Heart right ventricle (tissue), 16 donors: ENCODE results near the gene ERVV-1. TPM values are rescaled to one million over a fixed set of nuclear protein-coding genes. Genes with fewer than 3 reads are reported as not detected.

Experiments
- ATAC-seq, 8 donors: fragments of 200-7000 bp; cut with Tn5 transposase; one replicate each; pipeline ENCODE4 v1.9.1; 2020; ENCODE audit warnings: mild to moderate bottlenecking in 8 of 8, moderate library complexity in 8 of 8, moderate number of reproducible peaks in 1 of 8
- DNase-seq, 2 donors: peaks; one replicate each; pipeline ENCODE4 v3.0.0-alpha.2; 2020
- H3K27ac ChIP-seq, 10 donors: fragments of 200-600 bp; sonication (generic) in 2 of 10; one replicate each; pipeline versions ENCODE4 v1.5.0 to v1.8.0; 2020 to 2022; ENCODE audit warnings: mild to moderate bottlenecking in 3 of 10
- H3K27me3 ChIP-seq, 7 donors: fragments of 200-600 bp; one replicate each; pipeline ENCODE4 v1.8.0; 2021 to 2022; ENCODE audit warnings: mild to moderate bottlenecking in 2 of 7
- H3K36me3 ChIP-seq, 9 donors: fragments of 200-600 bp; sonication (generic) in 1 of 9; one replicate each; pipeline versions ENCODE4 v1.5.0 to v1.8.0; 2020 to 2022; ENCODE audit warnings: mild to moderate bottlenecking in 2 of 9
- H3K4me1 ChIP-seq, 9 donors: fragments of 200-600 bp; sonication (generic) in 1 of 9; one replicate each; pipeline versions ENCODE4 v1.5.0 to v1.8.0; 2020 to 2022; ENCODE audit warnings: mild to moderate bottlenecking in 4 of 9
- H3K4me3 ChIP-seq, 10 donors: fragments of 200-600 bp; sonication (generic) in 2 of 10; one replicate each; pipeline versions ENCODE4 v1.5.0 to v1.8.0; 2020 to 2022; ENCODE audit warnings: mild to moderate bottlenecking in 7 of 10, moderate library complexity in 2 of 10
- H3K9me3 ChIP-seq, 11 donors: fragments of 200-600 bp in 10 of 11; sonication (generic) in 2 of 11; one replicate each; pipeline versions ENCODE4 v1.5.0 to v1.8.0; 2013 to 2022; ENCODE audit warnings: mild to moderate bottlenecking in 2 of 11, control low read depth in 1 of 11, moderate library complexity in 1 of 11
- WGBS, 2 donors: extraction: QIAGEN DNeasy Blood & Tissue Kit; methylation state at CpG; one replicate each; pipeline ENCODE4 v1.1.7; 2013; ENCODE audit warnings: inconsistent platforms in 1 of 2; 5-methylcytosine and 5-hydroxymethylcytosine counted together
- intact Hi-C, 10 donors: fragments of 100-400 bp; cut with DNase I; formaldehyde crosslinking; loops; one replicate each; pipeline versions ENCODE4 v1.11.1 to v1.14.2; 2022
- polyA plus RNA-seq, 2 donors: library from polyadenylated mRNA; stranded (reverse); fragments of 200-250 nt; gene quantifications; one replicate each; pipeline ENCODE4 v1.2.3, GENCODE V29; 2013
- total RNA-seq, 10 donors: library from RNA; stranded (reverse); fragmentation: NEBNext Ultra II Directional in 3 of 10; extraction: Animal tissue kit (Norgen Biotek cat#: 25700) in 3 of 10; gene quantifications; one replicate each; pipeline versions ENCODE4 v1.2.1 to v1.2.4, GENCODE V29; 2021 to 2023
- TF ChIP-seq, protein P1 (sequence below), 9 donors: fragments of 200-600 bp; sonication (generic) in 2 of 9; IDR thresholded peaks; one replicate each; pipeline versions ENCODE4 v1.5.0 to v1.8.0; 2021 to 2022; ENCODE audit warnings: antibody characterized with exemption in 9 of 9, mild to moderate bottlenecking in 5 of 9, moderate library complexity in 1 of 9
- donor health status: Arrhythmogenic right ventricular cardiomyopathy.
- donor health status: ischemic (EF 13 %, LVEDD 7.1; RV severe dilation, severe dysfunction).
- donor health status: healthy with polysubstance abuse.
- donor health status: DM: no; HTN: yes; CAD: no.
- donor health status: DM: no; HTN: no; CAD: no.
- donor health status: ischemic (EF 25% LVEDD 6.9; RV normal size, moderate dysfunction).
- donor health status: ischemic (EF 25% LVEDD 5.7; RV mildly dilated, moderate dysfunction).
- donor health status: healthy.
- donor health status: DM: yes; HTN: yes; CAD: no.
- donor health status: Ischemic cardiomyopathy.
- donor health status: ischemic (EF 35%, LVEDD 5.7; RV mildly dilated, moderate dysfunction).
- donor health status: nonischemic (EF 11% LVEDD 7.7; RV severe dilation, severe dysfunction).
- donor health status: DM: yes; HTN: yes; CAD: no.
- donor health status: PGD.
- donor health status: ischemic (EF 29% LVEDD 5.4; RV normal size, mild dysfunction).
- donor health status: nonischemic (EF 23%, LVEDD 6.1; RV moderate dilation, normal function).

The ERVV-1 gene
- total and polyA plus RNA-seq, 12 donors, result 0.03 to 0.19 TPM; not detected in 10

DNA sequence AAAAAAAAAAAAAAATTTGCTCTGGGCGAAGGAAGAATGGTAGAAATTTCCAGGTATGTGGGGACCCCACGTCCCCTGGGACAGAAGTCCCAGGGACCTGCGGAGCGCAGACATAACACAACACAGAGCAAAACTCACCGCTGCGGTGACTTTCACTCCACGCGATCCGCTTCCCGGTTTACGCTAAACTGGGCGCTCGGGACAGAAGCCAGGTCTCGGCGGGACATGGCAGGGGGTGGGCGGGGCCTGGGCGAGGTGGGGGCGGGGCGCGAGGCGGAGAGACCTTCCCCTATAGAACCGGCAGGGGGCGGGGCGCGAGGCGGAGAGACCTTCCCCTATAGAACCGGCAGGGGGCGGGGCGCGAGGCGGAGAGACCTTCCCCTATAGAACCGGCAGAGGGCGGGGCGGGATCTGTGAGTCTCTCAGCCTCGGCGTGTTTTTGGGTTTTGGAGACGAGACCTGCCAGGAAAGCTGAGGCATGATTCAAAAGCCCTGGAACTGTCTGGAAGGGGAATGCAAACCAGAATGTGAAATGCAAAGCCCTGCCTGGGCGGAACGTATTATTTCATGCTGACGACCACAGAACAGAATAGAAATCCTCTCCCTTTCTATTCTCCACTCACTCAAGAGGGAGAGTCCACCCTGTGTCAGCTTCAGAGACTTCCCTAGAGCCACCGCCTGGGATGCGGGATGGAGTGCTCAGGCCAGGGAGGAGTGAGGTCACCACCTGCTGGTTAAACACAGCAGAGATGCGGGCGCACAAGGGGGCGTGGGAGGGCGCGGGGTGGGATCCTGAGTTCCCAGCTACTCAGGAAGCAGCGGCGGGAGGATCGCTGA lies 20.2 kb upstream of the ERVV-1 start:
- intact Hi-C loops, result loop anchor here in 2 of 10 donors (2.0 to 10.0 kb wide), 2 partner anchors 31 to 201 kb away; partner anchors contain the start of genes ZNF665 (in 1 of the 2) and ZNF816 (in 1 of the 2)
- DNase-seq, result peak; percentile 76 to 83
- peaks cover 0 to 20% (median 8%) of the 10 kb centered on the region in 9 donors for H3K4me1 ChIP-seq
- H3K36me3 ChIP-seq, result peaks cover 0 to 13% (median 0%) of the 10 kb centered on the region in 9 donors
- peak overlapping the region; percentile 29 to 68 (median 56) for H3K4me3 ChIP-seq
- TF ChIP-seq, protein P1, sequence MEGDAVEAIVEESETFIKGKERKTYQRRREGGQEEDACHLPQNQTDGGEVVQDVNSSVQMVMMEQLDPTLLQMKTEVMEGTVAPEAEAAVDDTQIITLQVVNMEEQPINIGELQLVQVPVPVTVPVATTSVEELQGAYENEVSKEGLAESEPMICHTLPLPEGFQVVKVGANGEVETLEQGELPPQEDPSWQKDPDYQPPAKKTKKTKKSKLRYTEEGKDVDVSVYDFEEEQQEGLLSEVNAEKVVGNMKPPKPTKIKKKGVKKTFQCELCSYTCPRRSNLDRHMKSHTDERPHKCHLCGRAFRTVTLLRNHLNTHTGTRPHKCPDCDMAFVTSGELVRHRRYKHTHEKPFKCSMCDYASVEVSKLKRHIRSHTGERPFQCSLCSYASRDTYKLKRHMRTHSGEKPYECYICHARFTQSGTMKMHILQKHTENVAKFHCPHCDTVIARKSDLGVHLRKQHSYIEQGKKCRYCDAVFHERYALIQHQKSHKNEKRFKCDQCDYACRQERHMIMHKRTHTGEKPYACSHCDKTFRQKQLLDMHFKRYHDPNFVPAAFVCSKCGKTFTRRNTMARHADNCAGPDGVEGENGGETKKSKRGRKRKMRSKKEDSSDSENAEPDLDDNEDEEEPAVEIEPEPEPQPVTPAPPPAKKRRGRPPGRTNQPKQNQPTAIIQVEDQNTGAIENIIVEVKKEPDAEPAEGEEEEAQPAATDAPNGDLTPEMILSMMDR (IDR thresholded peaks at IDR 0.05), result peak; percentile 55 to 85 (median 79)
- peak; percentile 92 to 97 (median 94) for ATAC-seq
- 1% methylated on average over 50 of the region's 50 CpGs for WGBS, 2 donors
- peaks cover 0 to 19% (median 0%) of the 10 kb centered on the region in 11 donors for H3K9me3 ChIP-seq
- no peaks in the 10 kb centered on the region for H3K27me3 ChIP-seq
- H3K27ac ChIP-seq, result peak overlapping the region in 9 of 10 donors; percentile 40 to 71 (median 55)

DNA sequence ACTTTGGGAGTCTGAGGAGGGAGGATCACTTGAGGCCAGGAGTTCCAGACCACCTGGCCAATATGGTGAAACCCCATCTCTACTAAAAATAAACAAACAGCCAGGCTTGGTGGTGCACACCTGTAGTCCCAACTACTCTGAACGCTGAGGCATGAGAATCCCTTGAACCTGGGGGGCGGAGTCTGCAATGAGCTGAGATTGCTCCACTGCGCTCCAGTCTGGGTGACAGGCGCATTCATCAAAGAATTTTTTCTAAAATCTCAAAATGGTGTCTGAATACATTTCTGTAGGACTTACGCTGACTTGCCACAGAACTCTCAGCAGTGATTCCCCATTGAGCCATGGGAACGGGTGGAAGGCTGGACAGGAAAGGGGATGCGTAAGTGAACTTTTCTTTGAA lies 18.0 kb upstream of the ERVV-1 start:
- no peaks in the 10 kb centered on the region for H3K36me3 ChIP-seq
- H3K4me1 ChIP-seq, result peaks cover 0 to 20% (median 8%) of the 10 kb centered on the region in 9 donors
- H3K27ac ChIP-seq, result no peak overlapping the region
- intact Hi-C loops, result loop anchor here in 1 of 10 donors (10.0 kb wide), 1 partner anchor 199 kb away; the partner anchor contains the start of gene ZNF665
- H3K9me3 ChIP-seq, result peaks cover 0 to 19% (median 0%) of the 10 kb centered on the region in 11 donors
- ATAC-seq (no peak), DNase-seq (no peak)
- 88% methylated on average over 7 of the region's 7 CpGs for WGBS, 2 donors
- no peak overlapping the region for H3K4me3 ChIP-seq
- H3K27me3 ChIP-seq, result no peaks in the 10 kb centered on the region
- TF ChIP-seq, protein P1 (IDR thresholded peaks at IDR 0.05), result no peak

DNA sequence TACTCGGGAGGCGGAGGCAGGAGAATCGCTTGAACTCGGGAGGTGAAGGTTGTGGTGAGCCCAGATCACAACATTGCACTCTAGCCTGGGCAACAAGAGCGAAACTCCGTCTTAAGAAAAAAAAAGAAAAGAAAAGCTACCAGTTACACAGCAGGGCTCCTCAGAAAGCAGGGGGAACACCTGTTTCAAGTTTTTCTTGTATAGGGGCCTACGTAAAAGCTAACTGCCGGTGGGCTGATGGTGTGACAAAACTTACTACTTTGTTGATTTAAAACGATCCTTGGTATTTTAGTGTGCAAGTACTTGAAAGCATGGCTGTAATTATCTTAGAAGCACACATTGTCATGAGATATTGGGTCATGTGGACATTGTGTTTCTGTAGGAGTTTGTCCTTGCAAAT lies 15.7 kb upstream of the ERVV-1 start:
- Histone ChIP-seq H3K4me3 (no peak overlapping the region), H3K27me3 (no peaks in the 10 kb centered on the region), H3K4me1 (peaks cover 0 to 9% (median 1%) of the 10 kb centered on the region in 9 donors), H3K9me3 (peaks cover 0 to 19% (median 0%) of the 10 kb centered on the region in 11 donors), H3K36me3 (no peaks in the 10 kb centered on the region), H3K27ac (no peak overlapping the region)
- DNase-seq, result no peak
- 66 to 82% methylated on average over 9 of the region's 9 CpGs for WGBS, 2 donors
- no peak for ATAC-seq
- TF ChIP-seq, protein P1 (IDR thresholded peaks at IDR 0.05), result no peak
- intact Hi-C loops, result loop anchor here in 1 of 10 donors (10.0 kb wide), 1 partner anchor 197 kb away; the partner anchor contains the start of gene ZNF665

DNA sequence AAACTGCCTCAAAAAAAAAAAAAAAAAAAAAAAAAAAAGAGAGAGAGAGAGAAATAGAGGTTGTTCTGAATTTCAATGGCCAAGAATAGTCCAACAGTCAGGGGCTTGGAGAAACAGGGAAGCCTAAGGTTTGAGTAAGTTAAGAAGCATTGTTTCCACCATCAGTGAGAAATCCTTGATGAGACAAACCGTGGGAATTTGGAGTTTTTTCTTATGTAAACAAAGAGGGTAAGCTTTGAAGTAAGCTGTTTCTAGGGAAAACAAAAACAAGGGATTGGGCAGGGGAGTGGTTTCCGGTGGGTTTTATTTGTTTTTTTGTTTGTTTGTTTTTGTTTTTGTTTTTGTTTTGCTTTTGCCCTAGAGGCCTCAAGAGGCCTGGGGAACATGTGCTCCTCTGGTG lies 11.2 kb upstream of the ERVV-1 start:
- TF ChIP-seq, protein P1 (IDR thresholded peaks at IDR 0.05), result no peak
- Histone ChIP-seq H3K27me3 (no peaks in the 10 kb centered on the region), H3K9me3 (peaks cover 0 to 17% (median 0%) of the 10 kb centered on the region in 11 donors), H3K4me3 (no peak overlapping the region), H3K36me3 (no peaks in the 10 kb centered on the region), H3K27ac (no peak overlapping the region), H3K4me1 (no peaks in the 10 kb centered on the region)
- no peak for DNase-seq
- no peak for ATAC-seq
- WGBS, 2 donors, result 41 to 56% methylated on average over 2 of the region's 2 CpGs
- intact Hi-C loops, result no loop called here
